DND-41 (cell line): ENCODE data around the gene ILK.

Experiments used
- EZH2 ChIP-seq: IDR thresholded peaks from 3 replicates; pipeline ENCODE4 v1.6.1; 2012; ENCODE audit warnings: borderline replicate concordance, low read depth, mild to moderate bottlenecking, moderate library complexity, low read length, inconsistent platforms; ENCODE audit not compliant: severe bottlenecking
- TF ChIP-seq, protein P1 (sequence below): IDR thresholded peaks from 2 replicates; pipeline ENCODE4 v1.5.1; 2012; ENCODE audit warnings: borderline replicate concordance, low read length, moderate library complexity, mild to moderate bottlenecking; ENCODE audit not compliant: poor library complexity, severe bottlenecking; ENCODE audit errors: extremely low read depth

- TF ChIP-seq, protein P1, sequence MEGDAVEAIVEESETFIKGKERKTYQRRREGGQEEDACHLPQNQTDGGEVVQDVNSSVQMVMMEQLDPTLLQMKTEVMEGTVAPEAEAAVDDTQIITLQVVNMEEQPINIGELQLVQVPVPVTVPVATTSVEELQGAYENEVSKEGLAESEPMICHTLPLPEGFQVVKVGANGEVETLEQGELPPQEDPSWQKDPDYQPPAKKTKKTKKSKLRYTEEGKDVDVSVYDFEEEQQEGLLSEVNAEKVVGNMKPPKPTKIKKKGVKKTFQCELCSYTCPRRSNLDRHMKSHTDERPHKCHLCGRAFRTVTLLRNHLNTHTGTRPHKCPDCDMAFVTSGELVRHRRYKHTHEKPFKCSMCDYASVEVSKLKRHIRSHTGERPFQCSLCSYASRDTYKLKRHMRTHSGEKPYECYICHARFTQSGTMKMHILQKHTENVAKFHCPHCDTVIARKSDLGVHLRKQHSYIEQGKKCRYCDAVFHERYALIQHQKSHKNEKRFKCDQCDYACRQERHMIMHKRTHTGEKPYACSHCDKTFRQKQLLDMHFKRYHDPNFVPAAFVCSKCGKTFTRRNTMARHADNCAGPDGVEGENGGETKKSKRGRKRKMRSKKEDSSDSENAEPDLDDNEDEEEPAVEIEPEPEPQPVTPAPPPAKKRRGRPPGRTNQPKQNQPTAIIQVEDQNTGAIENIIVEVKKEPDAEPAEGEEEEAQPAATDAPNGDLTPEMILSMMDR, result no peak
- no peak for TF ChIP-seq EZH2
Measured at GRCh38 chr11:6566704-6567370, 36.7 kb upstream of the ILK start.
